Stimulated activated naive CD8-positive, alpha-beta T cell treated with anti-CD3 and anti-CD28 coated beads, Interleukin-15, Interleukin-2, amounts not matched to agents 100 ng/mL and 50 ng/mL, for 24 hours (primary cell): ENCODE data around the gene CNKSR1.

Experiments
- H3K27ac Mint-ChIP-seq: one replicate; pipeline ENCODE4 v1.8.0; 2021; ENCODE audit warnings: mild to moderate bottlenecking, mixed read lengths
- H3K27me3 Mint-ChIP-seq: one replicate; pipeline ENCODE4 v1.8.0; 2021; ENCODE audit warnings: mixed read lengths
- H3K36me3 Mint-ChIP-seq: one replicate; pipeline ENCODE4 v1.8.0; 2021; ENCODE audit warnings: low read depth, mixed read lengths
- H3K4me1 Mint-ChIP-seq: one replicate; pipeline ENCODE4 v1.8.0; 2021; ENCODE audit warnings: low read depth, mixed read lengths
- H3K4me3 Mint-ChIP-seq: one replicate; pipeline ENCODE4 v1.8.0; 2021; ENCODE audit warnings: mild to moderate bottlenecking, mixed read lengths
- H3K9me3 Mint-ChIP-seq: one replicate; pipeline ENCODE4 v1.8.0; 2021; ENCODE audit warnings: mixed read lengths

Gene CNKSR1

DNA sequence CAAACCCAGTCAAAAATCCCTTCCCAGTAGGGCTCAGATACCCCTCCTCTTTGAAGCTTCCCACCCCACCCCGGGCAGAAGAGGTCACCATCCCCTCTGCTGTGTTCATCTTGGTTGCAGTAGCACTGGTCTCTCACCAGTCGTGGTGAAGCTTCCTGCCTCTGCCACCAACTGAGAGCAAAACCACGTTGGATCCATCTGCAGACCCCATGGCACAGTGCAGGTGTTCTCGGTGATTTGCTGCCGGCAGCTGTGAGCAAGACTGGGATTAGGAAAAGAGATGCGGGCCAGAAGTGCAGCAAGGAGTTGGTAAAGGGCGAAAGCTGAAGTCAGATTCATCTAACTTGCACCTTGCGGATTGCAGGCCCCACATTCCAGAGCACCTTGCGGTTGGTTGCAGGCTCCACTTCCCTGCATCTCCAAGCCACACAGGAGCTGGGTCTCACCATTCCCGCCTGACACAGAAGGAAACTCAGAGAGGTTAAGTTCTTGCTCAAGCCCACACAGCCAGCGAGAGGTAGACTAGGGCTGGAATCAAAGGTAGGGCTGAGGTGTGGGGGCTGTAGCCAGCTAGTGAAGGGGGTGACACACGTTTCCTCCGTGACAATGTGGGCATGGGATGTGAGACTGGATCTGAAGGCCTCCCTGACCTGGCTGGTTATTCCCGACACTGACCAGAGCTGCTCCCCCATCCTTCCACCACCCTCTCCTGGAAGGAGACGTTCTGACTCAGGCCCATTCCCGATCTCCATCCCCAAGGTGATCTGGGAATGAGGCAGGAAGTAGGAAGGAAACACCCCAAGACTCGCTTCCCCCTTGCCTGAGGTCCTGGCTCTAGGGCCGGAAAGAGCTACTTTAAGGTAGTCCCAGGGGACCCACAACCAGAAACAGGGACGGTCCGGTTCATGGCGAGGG lies 21.7 kb upstream of the CNKSR1 start:
- Mint-ChIP-seq H3K27me3 (peaks cover 28% of the 10 kb centered on the region), H3K4me1 (no peaks in the 10 kb centered on the region), H3K27ac (no peak overlapping the region), H3K36me3 (no peaks in the 10 kb centered on the region), H3K9me3 (no peaks in the 10 kb centered on the region), H3K4me3 (no peak overlapping the region)

DNA sequence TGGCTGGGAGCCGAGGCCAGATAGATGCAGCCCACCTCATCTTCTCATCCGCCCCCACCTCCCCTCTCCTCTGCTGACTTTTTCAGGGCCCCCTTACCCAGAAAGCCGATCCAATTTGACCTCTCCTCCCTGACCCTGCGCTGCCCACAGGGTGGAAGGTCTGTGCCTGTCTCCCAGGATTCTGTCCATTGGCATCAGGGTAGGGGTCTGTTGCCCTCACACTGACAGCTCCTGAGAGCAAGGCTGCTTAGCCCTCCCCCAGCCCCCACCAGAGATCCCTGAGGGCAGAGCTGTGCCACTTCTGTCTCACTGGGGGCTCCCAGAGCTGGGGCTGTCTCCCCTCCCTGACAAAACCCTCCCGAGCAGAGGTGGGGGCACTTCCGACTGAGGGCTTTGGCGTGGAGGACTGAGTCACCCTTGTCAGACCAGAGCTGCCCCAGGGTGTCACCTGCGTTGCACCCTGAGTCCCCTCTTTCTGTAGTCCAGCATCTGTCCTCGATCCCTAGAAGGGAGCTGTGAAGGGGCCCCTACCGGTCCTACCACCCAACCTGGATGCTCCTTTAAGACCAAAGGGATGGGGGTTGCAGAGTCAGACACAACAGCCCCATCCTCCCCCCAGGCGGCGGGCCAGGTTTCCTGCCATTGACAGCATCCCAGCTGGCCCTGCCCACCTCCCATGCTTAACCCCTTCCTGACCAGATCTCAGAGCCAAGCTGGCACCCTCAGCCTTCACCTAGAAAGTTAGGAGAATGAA lies 20.8 kb upstream of the CNKSR1 start:
- Mint-ChIP-seq H3K27ac (no peak overlapping the region), H3K36me3 (no peaks in the 10 kb centered on the region), H3K4me1 (no peaks in the 10 kb centered on the region)

DNA sequence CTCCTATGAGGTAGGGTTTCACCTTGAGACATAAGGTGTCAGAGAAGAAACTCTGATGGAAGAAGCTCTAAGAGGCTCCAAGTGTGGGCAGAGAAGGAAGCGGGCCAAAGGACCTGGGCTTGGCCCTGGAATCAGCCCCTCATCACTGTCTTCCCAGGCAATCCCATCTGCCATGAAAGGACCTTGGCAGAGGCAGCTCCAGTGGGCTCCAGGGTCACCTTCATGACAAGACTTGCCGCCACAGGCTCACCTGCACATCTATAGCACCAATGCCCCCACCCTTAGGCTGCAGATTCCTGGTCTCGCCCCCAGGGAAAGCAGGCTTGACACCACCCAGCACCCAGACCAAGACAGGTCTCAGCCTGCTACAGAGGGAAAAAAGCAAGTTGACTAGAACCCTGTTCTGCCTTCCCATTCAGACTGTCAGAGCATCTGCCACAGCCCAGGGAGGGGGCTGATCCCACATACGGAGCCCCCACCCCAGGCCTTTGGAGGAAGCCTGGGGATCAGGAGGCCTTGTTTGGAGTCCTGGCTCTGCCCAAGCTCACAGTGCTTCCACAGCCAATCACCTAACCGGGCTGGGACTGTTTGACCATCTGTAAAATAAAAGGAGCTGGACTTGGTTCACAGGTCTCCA lies 18.9 kb upstream of the CNKSR1 start:
- Mint-ChIP-seq H3K9me3 (no peaks in the 10 kb centered on the region), H3K4me1 (peaks cover 6% of the 10 kb centered on the region), H3K4me3 (no peak overlapping the region), H3K27ac (no peak overlapping the region), H3K27me3 (peaks cover 39% of the 10 kb centered on the region), H3K36me3 (no peaks in the 10 kb centered on the region)

More for the DNA sequence above, 20.8 kb upstream of the CNKSR1 start:
- no peak overlapping the region for H3K4me3 Mint-ChIP-seq
- no peaks in the 10 kb centered on the region for H3K9me3 Mint-ChIP-seq
- H3K27me3 Mint-ChIP-seq, result peaks cover 32% of the 10 kb centered on the region

DNA sequence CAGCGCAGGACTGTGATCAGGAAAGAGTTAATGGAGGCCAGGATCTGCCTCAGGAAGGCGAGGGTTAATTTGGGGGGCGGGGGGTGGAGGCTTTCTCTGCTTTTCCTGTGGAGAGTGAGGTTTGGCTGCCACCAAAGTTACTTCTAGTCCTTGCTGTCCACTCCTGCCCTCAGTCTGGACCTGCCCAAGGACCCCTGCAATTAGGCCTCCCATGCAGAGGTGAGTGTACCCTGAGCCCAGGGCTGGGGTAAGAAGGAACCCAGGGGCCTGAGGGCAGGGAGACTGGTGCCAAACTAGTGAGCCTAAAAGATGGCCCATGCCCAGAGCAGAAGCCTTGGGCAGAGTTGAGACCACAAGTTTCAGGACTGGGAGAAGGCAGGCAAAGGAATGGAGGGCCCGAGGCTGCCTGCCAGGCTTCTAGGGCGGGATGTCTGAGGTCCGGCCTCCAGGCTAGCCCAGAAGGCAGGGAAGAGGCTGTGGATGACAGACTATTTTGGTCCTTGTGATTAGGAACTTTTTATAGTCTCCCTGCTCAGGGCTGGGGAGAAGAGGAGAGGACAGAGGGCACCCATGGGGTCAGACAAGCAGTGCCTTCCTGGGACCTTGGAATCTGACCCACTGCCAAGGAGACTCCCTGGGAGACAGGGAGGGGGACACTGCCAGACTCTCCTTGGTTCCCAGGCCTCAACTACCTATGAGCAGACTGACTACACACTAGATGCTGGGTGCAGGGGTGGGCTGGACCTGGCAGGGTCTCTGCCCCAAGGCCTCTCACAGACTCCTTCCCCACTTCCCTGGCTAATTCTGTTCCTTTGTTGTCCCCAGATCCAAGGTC lies 18.2 kb upstream of the CNKSR1 start, which contains the start of gene FAM110D:
Gene FAM110D (plus strand): TSS at position 172 of the 835 bp plus-strand sequence. CDS start 2,213 bp downstream, outside the sequence.
- Mint-ChIP-seq H3K36me3 (no peaks in the 10 kb centered on the region), H3K27me3 (peaks cover 44% of the 10 kb centered on the region), H3K4me1 (peaks cover 6% of the 10 kb centered on the region), H3K9me3 (no peaks in the 10 kb centered on the region), H3K4me3 (no peak within 1 kb of the TSS), H3K27ac (no peak within 1 kb of the TSS)

DNA sequence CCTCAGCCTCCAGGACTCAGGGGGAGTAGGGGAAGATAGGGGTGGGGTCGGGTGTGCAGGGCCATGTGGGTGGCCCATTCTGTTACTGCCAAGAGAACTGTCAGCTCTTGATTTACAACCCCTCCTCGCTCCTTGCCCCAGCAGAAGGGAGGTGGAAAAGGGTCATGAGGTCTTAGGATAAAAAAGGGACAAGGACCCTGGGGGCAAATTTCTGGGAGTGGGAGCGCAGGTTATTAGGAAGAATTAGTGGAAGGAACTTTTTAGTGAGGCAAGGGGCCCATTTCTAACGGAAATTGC lies 17.6 kb upstream of the CNKSR1 start:
- Mint-ChIP-seq H3K4me3 (no peak overlapping the region), H3K9me3 (no peaks in the 10 kb centered on the region), H3K4me1 (peaks cover 6% of the 10 kb centered on the region), H3K27me3 (peaks cover 45% of the 10 kb centered on the region), H3K36me3 (no peaks in the 10 kb centered on the region), H3K27ac (no peak overlapping the region)

DNA sequence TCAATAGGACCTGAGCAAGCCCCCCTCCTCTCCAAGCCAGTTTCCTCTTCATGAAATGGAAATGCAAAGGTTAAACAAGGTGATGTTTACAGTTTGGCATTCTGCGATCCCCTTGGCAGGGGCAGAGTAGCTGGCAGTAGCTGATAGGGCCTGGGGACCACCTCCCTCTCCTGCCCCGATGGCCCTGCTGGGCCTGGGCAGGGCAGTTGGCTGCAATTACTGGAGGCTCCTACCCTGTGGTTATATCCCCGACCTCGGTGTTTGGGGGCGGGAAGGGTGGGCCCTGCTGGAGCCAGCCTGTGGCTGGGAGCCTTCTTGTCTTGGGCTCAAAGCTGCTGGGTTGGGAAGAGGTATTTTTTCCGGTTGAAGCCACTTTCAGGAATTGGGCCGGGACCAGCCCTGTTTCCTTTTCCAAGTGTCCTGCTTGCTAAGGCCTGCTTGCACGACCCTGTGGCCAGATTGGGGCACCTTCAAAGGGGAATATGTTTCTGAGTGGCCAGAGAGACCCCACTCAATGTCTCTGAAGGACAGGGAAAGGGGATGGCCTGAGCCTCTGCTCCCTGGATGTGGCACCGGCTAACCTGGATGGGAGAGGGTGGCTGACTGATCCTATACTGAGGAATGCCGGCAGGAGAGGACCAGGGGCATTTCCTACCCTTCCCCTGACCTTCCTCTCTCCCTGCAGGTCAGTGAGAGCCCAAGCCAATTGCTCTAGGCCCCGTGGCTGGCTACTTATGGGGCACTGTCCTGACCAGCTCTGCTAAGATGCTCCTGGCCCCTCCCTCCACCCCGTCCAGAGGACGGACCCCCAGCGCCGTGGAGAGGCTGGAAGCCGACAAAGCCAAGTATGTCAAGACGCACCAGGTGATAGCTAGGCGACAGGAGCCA lies 16.5 kb upstream of the CNKSR1 start:
- Mint-ChIP-seq H3K4me3 (peak overlapping the region; percentile 48), H3K27ac (no peak overlapping the region)

DNA sequence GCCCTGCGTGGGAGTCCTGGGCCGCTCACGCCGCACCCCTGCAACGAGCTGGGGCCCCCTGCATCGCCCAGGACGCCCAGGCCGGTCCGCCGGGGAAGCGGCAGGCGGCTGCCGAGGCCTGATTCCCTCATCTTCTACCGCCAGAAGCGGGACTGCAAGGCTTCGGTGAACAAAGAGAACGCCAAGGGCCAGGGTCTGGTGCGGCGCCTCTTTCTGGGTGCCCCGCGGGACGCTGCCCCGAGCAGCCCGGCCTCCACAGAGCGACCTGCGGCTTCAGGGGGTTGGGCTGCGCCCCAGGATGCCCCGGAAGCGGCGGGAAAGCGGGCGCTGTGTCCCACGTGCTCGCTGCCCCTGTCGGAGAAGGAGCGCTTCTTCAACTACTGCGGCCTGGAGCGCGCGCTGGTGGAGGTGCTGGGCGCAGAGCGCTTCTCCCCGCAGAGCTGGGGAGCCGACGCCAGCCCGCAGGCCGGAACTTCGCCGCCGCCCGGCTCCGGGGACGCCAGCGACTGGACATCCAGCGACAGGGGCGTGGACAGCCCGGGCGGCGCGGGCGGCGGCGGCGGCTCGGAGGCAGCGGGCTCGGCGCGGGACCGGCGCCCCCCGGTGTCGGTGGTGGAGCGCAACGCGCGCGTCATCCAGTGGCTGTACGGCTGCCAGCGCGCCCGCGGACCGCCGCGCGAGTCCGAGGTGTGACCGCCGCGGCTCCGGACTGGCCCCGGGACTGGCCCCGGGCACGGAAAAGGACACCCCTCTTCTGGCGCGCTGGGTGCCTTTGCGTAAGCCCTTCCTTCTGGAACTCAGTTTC lies 15.7 kb upstream of the CNKSR1 start:
- no peaks in the 10 kb centered on the region for H3K36me3 Mint-ChIP-seq
- H3K4me1 Mint-ChIP-seq, result peaks cover 6% of the 10 kb centered on the region
- H3K4me3 Mint-ChIP-seq, result peak overlapping the region; percentile 61
- peaks cover 42% of the 10 kb centered on the region for H3K27me3 Mint-ChIP-seq
- H3K9me3 Mint-ChIP-seq, result no peaks in the 10 kb centered on the region
- no peak overlapping the region for H3K27ac Mint-ChIP-seq

More for the DNA sequence above, 16.5 kb upstream of the CNKSR1 start:
- Mint-ChIP-seq H3K36me3 (no peaks in the 10 kb centered on the region), H3K4me1 (peaks cover 6% of the 10 kb centered on the region), H3K27me3 (peaks cover 43% of the 10 kb centered on the region), H3K9me3 (no peaks in the 10 kb centered on the region)

DNA sequence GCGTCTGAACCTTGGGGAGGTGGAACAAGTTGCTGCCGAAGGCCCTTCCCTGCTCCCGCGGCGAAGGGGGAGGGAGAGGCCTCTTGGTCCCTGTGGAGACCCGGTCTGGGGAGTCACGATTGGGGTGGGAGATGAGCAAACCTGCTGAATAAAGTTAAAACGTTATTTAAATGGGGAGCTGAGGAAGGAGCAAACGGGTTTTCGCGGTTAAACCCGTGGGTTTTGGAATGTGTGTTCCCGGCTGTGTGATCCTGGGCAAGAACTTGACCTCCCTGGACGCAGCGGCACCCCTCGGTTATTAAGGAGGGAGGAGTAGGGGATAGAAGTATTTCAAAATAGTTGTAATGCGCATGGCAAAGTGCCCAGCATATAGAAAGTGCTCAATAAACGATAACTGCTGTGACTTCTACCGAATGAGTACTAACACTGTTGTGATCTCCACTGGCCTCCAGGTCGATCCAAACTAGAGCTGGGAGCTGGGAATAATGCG lies 15.0 kb upstream of the CNKSR1 start:
- Mint-ChIP-seq H3K27me3 (peaks cover 40% of the 10 kb centered on the region), H3K4me1 (peaks cover 6% of the 10 kb centered on the region), H3K27ac (no peak overlapping the region), H3K4me3 (peak overlapping the region; percentile 61), H3K36me3 (no peaks in the 10 kb centered on the region), H3K9me3 (no peaks in the 10 kb centered on the region)

DNA sequence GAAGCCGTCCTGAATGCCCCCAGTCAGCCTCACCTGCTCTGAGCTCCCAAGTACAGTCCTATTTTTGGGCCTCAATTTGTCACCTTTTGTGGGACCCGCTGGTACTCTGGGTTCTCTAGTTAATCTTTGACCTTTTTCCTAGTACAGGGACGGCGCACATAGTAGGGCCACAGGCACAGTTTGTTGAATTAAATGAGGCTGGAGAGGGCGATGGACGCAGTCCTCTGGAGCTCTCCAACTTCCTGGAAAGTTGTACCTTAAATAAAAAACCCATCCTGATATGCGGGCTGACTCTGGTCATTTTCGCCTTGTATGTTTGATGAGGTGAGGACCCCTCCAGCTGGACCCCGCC lies 13.6 kb upstream of the CNKSR1 start:
- peaks cover 31% of the 10 kb centered on the region for H3K27me3 Mint-ChIP-seq

DNA sequence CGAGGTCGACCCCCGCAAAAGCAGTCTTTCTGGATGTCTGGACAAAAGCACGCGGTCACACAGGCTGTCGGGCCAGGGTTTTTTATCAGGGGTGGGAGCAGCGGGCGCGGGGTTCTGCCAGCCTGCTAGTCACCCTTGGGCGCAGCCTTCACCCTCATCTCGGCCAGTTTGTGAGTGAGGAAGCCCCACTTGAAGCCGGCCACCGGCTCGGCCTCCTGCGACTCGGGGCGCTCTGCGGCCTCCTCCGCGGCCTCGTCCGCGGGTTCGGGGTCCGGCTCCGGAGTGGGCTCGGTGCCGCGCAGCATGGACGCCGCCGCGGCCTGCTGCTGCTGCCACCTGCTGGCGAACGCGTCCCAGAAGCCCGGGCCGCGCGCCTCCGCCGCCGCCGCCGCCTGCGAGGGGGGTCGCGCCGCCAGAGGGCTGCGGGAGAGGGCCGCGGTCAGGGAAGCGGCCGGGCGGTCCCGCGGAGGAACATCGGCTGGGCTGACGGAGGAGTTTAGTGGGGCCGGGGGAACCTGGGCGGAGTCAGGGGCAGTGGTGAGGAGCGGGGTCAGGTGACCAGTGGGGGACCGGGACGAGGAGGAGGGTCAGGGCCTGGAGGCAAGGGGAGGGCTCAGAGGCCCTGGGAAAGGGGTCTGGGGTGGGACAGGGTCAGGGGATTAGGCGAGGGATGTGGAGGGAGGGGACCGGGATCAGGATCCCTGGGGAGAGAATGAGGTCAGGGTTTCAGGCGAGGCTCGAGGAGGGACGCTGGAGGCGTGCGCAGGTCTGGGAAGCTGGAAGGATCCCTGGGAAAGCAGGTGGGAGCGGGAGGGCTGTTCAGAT lies 13.0 kb upstream of the CNKSR1 start:
- Mint-ChIP-seq H3K4me3 (peak overlapping the region; percentile 30), H3K36me3 (no peaks in the 10 kb centered on the region), H3K4me1 (peaks cover 6% of the 10 kb centered on the region), H3K9me3 (no peaks in the 10 kb centered on the region), H3K27ac (no peak overlapping the region), H3K27me3 (peaks cover 27% of the 10 kb centered on the region)

More for the DNA sequence above, 13.6 kb upstream of the CNKSR1 start:
- no peaks in the 10 kb centered on the region for H3K9me3 Mint-ChIP-seq
- peak overlapping the region; percentile 45 for H3K4me3 Mint-ChIP-seq
- H3K36me3 Mint-ChIP-seq, result no peaks in the 10 kb centered on the region
- H3K4me1 Mint-ChIP-seq, result peaks cover 6% of the 10 kb centered on the region
- no peak overlapping the region for H3K27ac Mint-ChIP-seq

DNA sequence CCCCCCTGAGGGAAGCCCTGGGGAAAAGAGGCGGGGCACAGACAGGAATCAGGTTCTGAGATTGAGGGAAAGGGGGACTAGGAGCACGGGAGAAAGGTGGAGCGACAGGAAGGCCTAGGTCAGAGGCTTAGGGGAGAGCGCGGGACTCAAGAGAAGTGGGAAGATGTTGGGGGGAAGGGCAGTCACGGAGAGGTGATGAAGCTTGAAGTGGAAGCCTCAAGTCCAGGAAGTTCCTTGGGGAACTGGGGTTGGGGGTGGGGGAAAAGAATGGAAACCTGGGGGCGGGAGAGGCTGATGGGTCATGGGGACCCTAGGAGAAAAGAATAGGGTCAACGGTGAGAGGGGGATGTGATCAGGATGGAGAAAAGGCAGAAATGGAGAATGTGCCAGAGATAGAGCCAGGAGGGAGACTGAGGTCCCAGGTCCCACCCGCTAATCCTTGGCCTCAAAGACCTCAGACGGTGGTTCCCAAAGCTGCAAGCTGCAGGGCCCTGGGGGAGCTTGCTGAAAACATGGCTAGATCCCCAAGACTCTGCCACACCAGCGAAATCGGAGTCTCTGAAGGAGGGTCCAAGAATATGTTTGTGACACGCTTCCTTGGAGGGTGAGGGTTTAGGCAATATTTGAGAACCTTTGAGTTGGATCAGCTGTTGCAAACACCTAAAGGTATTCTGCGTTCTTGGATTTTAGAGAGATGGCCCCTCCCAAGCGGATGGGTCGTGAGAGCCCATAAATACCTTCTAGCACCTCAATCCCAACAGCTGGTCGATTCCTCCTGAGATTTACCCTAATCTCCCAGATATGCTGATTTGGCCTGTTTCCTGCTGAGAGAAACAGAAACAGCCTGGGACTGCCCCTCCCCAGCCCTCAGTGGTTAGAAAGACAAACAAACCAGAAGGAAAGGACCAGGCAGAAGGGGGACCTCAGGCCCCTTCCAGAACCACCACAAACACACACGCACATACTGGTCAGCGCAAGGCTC lies 12.1 kb upstream of the CNKSR1 start:
- no peaks in the 10 kb centered on the region for H3K9me3 Mint-ChIP-seq
- peaks cover under 1% of the 10 kb centered on the region for H3K36me3 Mint-ChIP-seq
- peaks cover 22% of the 10 kb centered on the region for H3K27me3 Mint-ChIP-seq
- H3K4me3 Mint-ChIP-seq, result peak overlapping the region; percentile 30
- peaks cover 6% of the 10 kb centered on the region for H3K4me1 Mint-ChIP-seq
- no peak overlapping the region for H3K27ac Mint-ChIP-seq
